Measurements from ENCODE around the gene FGF1.

DNA sequence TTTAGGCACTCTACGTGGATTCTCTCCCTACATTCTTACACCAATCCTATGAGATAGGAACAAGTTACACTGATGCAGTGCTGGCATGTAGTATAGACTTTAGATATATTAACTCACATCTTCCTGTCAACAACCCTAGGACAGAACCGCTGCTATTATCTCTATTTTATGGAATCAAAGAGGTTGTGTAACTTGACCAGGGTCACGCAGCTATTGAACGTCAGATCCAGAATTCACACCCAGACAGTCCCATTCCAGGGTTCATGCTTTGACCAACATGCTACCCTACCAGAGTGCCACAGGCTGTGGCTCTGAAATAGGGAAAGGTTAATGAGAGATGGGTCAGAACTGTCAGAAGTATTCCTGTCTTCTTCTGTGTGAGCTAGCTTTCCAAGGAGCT, 9.6 kb downstream of the FGF1 start:
- no peak for TF ChIP-seq POLR2AphosphoS5 (IDR thresholded peaks at IDR 0.05)
- TF ChIP-seq CTCF (IDR thresholded peaks at IDR 0.05): no peak
- TF ChIP-seq POLR2A (IDR thresholded peaks at IDR 0.05): no peak

All from stomach (tissue), 4 donors.